Measurements from ENCODE around the gene C4A. TPM values are rescaled to one million over a fixed set of nuclear protein-coding genes. Genes with fewer than 3 reads are reported as not detected.
A peak's percentile ranks its signal among the peaks of the same experiment; 100 is the strongest.
"Not testable (repeated sequence)": the region's sequence is repeated elsewhere in the genome, so short reads cannot be mapped to it uniquely, and the experiment has no call there.

C4A gene
- total RNA-seq, 1 experiment from 2014 or later: 0.35 TPM

DNA sequence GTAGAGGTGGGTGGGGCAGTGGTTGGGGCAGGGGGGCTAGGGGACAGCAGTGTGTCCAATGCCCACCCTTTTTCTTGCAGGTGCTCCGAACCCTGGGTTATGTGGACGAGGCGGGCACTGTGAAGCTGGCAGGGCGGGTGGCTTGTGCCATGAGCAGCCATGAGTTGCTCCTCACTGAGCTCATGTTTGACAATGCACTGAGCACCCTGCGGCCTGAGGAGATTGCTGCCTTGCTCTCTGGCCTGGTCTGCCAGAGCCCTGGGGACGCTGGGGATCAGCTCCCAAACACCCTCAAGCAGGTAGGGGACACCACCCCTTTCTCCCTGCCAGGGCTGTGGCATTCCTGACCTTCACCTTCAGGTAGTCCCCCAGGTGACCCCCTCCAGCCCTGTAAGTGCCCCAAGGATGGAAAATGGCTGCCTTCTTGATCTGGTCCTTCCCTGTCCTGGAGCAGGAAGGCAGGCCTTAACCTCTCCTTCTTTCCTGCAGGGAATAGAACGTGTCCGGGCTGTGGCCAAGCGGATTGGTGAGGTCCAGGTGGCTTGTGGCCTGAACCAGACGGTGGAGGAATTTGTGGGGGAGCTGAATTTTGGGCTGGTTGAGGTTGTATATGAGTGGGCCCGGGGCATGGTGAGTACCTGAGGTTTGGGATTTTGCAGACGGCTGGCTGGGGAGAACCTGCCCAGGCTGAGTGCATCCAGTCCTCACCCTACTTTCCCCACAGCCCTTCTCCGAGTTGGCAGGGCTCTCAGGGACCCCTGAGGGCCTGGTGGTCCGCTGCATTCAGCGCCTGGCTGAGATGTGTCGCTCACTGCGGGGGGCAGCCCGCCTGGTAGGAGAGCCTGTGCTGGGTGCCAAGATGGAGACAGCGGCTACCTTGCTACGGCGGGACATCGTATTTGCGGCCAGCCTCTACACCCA is 12.8 kb upstream of the C4A start:
- Histone ChIP-seq H3K36me3 (replicated peaks; ENCODE audit: control insufficient read depth, insufficient read depth, low read length) (peaks cover 36% of the 10 kb centered on the region), H3K4me3 (ENCODE audit: insufficient read depth, low read depth, low read length) (no peak overlapping the region), H3K27me3 (ENCODE audit: control insufficient read depth, insufficient read depth, low read length) (no peaks in the 10 kb centered on the region)
- DNase-seq: no peak

DNA sequence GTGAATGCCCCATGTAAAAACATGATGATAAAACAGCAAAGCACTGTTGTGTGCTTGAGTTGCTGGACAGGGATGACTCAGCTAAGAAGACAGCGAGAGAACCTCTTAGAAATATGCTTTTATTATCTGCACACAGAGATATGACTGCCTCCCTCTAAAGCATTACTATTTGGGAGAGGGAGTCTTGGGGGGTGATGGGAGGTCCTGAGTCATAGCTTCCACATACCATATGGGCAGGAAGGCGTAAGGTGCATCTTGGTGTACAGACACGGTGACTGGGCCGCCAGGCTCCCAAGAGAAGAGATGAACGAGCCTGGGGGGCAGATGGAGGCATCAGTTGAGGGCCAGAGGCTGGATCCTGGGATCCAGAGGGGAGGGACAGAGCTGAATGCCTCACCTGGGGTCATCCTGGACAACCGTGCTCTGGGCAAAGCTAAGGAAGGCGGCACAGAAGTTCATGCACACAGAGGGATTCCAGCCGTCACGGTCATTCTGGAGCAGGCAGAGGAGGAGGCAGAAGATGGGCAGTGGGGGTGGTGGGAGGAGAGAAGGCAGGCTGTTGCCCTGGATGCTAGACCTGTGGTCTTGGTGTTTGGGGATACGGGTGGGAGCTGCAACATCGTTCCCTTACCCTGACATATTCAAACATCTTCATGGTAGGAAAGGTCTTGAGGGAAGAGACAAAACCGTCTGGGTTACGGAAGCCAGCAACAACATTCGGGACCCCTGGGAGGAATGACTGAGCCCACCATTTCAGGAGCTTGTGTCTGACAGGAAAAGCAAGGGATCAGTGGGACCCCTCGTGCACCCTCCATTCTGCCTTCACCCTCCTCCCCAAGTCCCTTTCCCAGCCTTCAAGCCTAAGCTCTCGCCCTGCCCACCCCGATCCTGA is 11.9 kb upstream of the C4A start:
- no peaks in the 10 kb centered on the region for H3K27me3 ChIP-seq (ENCODE audit: control insufficient read depth, insufficient read depth, low read length)
- H3K36me3 ChIP-seq (replicated peaks; ENCODE audit: control insufficient read depth, insufficient read depth, low read length): peaks cover 34% of the 10 kb centered on the region
- no peak overlapping the region for H3K4me3 ChIP-seq (ENCODE audit: insufficient read depth, low read depth, low read length)
- no peak for DNase-seq

DNA sequence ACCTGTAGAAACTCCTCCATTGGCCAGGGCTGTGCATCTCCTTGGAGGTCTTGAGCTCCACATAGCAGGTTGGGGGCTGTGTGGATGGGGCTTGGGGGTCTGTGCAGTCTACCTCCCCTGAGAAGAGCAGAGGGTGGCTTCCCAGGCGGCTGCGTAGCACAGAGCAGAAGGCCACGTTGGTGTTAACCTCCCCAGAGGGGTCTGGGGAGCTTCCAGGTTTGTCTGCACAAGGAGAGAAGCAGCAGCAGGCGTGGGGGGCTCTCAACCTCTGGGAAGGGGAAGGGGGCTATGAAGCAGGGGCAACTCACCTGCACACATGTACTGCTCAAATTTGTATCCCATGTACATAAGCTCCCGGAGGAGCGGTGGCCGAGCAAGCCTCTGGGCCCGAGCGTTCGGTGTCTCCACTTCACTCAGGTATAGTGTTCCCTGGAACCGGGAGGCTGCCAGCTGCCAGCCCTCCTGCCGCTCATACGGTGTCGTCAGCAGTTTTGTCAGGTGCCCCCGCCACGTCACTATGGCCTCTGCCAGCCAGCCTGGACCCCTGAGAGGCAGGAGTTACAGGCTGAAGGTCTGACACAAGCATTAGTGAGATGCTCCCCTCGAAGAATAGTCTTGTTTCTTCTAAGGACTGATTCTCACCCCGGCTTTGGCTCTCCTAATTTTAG is 11.1 kb upstream of the C4A start:
- DNase-seq: no peak
- H3K4me3 ChIP-seq (ENCODE audit: insufficient read depth, low read depth, low read length): peak overlapping the region; percentile 74
- peaks cover 30% of the 10 kb centered on the region for H3K36me3 ChIP-seq (replicated peaks; ENCODE audit: control insufficient read depth, insufficient read depth, low read length)
- H3K27me3 ChIP-seq (ENCODE audit: control insufficient read depth, insufficient read depth, low read length): no peaks in the 10 kb centered on the region

DNA sequence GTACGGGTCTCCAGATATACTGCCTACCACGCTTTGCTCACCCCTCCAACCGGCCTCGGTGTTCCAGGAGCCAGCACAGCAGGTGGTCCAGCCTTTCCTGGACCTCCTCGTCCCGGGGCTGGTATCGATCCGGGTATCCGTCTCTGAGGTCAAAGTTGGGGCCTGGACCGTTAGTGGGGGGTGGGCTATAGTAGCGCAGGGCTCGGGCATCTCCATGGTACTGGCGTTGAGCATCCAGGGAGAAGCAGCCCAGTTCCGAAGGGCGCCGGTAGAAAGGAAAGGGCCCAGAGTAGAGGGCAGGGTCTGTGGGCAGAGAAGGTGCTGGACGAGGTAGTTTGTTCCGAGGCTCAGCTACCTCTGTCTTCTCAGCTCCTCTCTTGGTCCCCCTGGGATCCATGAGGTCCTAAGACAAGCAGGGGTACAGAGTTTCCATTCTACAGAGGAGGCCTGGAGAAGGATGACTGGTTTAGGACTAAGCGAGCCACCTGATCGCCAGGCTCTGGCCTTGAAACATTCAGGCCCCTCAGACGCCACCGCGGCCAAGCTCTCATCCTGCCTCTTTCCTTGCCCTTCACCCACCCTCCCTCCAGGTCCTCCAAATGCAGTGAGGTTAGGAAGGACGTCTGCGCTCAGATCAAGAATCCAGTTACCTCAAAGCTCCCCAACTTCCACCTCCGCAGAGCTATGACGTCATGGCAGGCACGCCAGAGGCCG is 10.4 kb upstream of the C4A start:
- Histone ChIP-seq H3K36me3 (replicated peaks; ENCODE audit: control insufficient read depth, insufficient read depth, low read length) (peaks cover 27% of the 10 kb centered on the region), H3K27me3 (ENCODE audit: control insufficient read depth, insufficient read depth, low read length) (no peaks in the 10 kb centered on the region), H3K4me3 (ENCODE audit: insufficient read depth, low read depth, low read length) (peak overlapping the region; percentile 74)
- no peak for DNase-seq

DNA sequence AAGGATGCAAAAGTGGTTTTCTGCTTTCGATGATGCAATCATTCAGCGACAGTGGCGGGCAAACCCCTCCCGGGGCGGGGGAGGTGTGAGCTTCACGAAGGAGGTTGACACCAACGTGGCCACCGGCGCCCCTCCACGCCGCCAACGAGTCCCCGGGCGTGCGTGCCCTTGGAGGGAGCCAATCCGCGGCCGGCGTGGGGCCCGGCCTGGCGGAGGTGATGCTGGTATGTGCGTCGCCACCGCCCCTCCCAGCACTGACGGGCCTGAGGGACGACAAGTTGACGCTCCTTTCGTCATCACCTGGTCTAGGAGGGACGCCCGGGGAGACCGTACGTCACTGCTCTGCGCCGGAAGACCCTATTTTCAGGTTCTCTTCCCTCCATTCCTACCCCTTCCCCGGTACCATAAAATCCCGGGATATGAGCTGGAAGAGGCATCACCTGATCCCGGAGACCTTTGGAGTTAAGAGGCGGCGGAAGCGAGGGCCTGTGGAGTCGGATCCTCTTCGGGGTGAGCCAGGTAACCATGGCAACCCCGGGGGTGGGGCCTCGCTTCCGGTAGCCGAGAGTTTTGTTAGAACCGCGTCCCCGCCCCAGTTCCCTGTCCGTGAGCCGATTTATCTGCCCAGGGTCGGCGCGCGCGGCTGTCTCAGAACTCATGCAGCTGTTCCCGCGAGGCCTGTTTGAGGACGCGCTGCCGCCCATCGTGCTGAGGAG is 9.7 kb upstream of the C4A start, which contains the start of gene DXO:
Gene DXO, minus strand, starts transcription at position 146 of the 716 bp plus-strand sequence. CDS start 463 bp downstream, outside the sequence.
- Histone ChIP-seq H3K27me3 (ENCODE audit: control insufficient read depth, insufficient read depth, low read length) (no peaks in the 10 kb centered on the region), H3K4me3 (ENCODE audit: insufficient read depth, low read depth, low read length) (peak within 1 kb of the TSS; percentile 74), H3K36me3 (replicated peaks; ENCODE audit: control insufficient read depth, insufficient read depth, low read length) (peaks cover 19% of the 10 kb centered on the region)
- DNase-seq: peak; percentile 99

- DNase-seq: no peak
- peaks cover 13% of the 10 kb centered on the region for H3K36me3 ChIP-seq (replicated peaks; ENCODE audit: control insufficient read depth, insufficient read depth, low read length)
- no peaks in the 10 kb centered on the region for H3K27me3 ChIP-seq (ENCODE audit: control insufficient read depth, insufficient read depth, low read length)
- H3K4me3 ChIP-seq (ENCODE audit: insufficient read depth, low read depth, low read length): peak overlapping the region; percentile 74
Measured at GRCh38 chr6:31972709-31973350, 9.0 kb upstream of the C4A start.

DNA sequence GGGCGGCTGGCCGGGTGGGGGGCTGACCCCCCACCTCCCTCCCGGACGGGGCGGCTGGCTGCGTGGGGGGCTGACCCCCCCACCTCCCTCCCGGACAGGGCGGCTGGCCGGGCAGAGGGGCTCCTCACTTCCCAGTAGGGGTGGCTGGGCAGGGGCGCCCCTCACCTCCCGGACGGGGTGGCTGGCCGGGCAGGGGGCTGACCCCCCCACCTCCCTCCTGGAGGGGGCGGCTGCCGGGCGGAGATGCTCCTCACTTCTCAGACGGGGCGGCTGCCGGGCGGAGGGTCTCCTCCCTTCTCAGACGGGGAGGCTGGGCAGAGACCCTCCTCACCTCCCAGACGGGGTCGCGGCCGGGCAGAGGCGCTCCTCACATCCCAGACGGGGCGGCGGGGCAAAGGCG is 5.8 kb upstream of the C4A start:
- H3K36me3 ChIP-seq (replicated peaks; ENCODE audit: control insufficient read depth, insufficient read depth, low read length); H3K4me3 ChIP-seq (ENCODE audit: insufficient read depth, low read depth, low read length); H3K27me3 ChIP-seq (ENCODE audit: control insufficient read depth, insufficient read depth, low read length); DNase-seq: not testable (repeated sequence)

DNA sequence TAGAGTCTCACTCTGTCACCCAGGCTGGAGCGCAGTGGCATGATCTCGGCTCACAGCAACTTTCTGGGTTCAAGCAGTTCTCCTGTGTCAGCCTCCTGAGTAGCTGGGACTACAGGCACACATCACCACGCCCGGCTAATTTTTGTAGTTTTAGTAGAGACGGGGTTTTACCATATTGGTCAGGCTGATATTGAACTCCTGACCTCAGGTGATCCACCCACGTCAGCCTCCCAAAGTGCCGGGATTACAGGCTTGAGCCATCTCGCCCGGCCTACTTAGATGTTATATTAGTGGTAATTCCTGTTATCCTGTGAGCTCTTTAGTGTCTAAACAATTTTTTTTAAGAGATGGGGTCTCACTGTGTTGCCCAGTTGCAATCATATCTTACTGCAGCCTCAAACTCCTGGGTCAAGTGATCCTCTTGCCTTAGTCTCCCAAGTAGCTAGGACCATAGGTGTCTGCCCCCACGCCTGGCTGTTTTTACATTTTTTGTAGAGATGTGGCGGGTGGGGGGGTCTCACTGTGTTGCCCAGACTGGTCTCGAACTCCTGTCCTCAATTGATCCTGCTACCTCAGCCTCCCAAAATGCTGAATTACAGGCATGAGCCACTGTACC is 3.9 kb upstream of the C4A start:
- no peak for DNase-seq
- H3K4me3 ChIP-seq (ENCODE audit: insufficient read depth, low read depth, low read length): no peak overlapping the region
- H3K27me3 ChIP-seq (ENCODE audit: control insufficient read depth, insufficient read depth, low read length): no peaks in the 10 kb centered on the region
- H3K36me3 ChIP-seq (replicated peaks; ENCODE audit: control insufficient read depth, insufficient read depth, low read length): no peaks in the 10 kb centered on the region

DNA sequence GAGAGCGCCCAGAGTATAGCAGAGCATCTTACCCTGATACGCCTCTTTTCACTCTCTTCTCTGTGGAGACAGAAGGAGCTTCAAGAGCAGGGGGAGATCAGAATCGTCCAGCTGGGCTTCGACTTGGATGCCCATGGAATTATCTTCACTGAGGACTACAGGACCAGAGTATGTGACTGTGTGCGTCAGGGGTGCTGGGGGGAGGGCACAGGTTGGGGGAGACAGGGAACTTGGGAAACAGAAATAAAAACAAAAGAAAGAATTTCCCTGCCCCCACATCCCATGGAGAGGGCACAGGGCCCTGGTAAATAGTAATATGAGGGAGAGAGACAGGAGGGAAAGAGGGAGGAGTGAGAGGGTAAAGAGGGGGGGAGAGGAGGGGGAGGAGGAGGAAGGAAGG is 3.0 kb upstream of the C4A start:
- H3K27me3 ChIP-seq (ENCODE audit: control insufficient read depth, insufficient read depth, low read length): no peaks in the 10 kb centered on the region
- H3K36me3 ChIP-seq (replicated peaks; ENCODE audit: control insufficient read depth, insufficient read depth, low read length): no peaks in the 10 kb centered on the region
- no peak for DNase-seq
- no peak overlapping the region for H3K4me3 ChIP-seq (ENCODE audit: insufficient read depth, low read depth, low read length)

DNA sequence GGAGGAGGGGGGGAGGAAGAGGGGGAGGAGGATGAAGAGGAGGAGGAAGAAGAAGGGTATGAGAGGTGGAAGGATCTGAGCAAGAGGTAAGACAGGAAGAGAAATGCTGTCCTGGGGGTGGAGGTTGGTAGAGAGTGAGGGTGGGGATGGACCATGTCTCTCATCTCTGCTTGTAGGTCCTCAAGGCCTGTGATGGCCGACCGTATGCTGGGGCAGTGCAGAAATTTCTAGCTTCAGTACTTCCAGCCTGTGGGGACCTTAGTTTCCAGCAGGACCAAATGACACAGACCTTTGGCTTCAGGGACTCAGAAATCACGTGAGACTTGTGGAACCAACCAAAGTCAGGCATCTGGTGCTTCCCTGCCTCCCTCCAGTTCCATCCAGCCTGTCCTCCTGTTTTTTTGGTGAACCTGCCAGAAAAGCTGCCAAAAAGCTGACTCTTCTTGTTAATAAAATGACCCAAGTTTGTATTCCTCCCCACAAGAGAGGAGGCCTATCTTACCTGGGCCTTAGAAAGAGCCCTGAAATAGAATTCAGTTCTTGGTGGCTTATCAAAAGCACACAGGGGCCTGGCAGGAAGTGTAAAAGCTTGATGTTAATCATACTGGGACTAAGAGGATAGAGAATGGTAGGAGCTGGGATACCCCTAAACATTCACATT is 2.5 kb upstream of the C4A start:
- Histone ChIP-seq H3K4me3 (ENCODE audit: insufficient read depth, low read depth, low read length) (no peak overlapping the region), H3K27me3 (ENCODE audit: control insufficient read depth, insufficient read depth, low read length) (no peaks in the 10 kb centered on the region), H3K36me3 (replicated peaks; ENCODE audit: control insufficient read depth, insufficient read depth, low read length) (no peaks in the 10 kb centered on the region)
- no peak for DNase-seq

GRCh38 chr6:31980195-31980876 is 1.5 kb upstream of the C4A start:
- not testable (repeated sequence) for H3K27me3 ChIP-seq (ENCODE audit: control insufficient read depth, insufficient read depth, low read length); H3K36me3 ChIP-seq (replicated peaks; ENCODE audit: control insufficient read depth, insufficient read depth, low read length); H3K4me3 ChIP-seq (ENCODE audit: insufficient read depth, low read depth, low read length); DNase-seq

GRCh38 chr6:31980998-31981397 is 859 bp upstream of the C4A start:
- H3K27me3 ChIP-seq (ENCODE audit: control insufficient read depth, insufficient read depth, low read length); H3K4me3 ChIP-seq (ENCODE audit: insufficient read depth, low read depth, low read length); DNase-seq; H3K36me3 ChIP-seq (replicated peaks; ENCODE audit: control insufficient read depth, insufficient read depth, low read length): not testable (repeated sequence)
